HAP-1 (cell line): ENCODE results near the gene SPINK8.
"Not testable (repeated sequence)": the region's sequence is repeated elsewhere in the genome, so short reads cannot be mapped to it uniquely, and the experiment has no call there.

Experiments
- DNase-seq, 2 experiments: peaks; one replicate each; pipeline ENCODE4 v3.0.0-alpha.2; 2016 to 2020; ENCODE audit warnings: low spot score in 2 of 2
- H3K27me3 ChIP-seq: fragments of 250-450 bp; sonication (Bioruptor Pico); 2 replicates; pipeline ENCODE4 v1.5.1; 2020; ENCODE audit warnings: low read depth, mild to moderate bottlenecking, moderate library complexity
- H3K36me3 ChIP-seq: fragments of 250-450 bp; sonication (Bioruptor Pico); replicated peaks from 2 replicates; pipeline ENCODE4 v1.5.1; 2020; ENCODE audit warnings: mild to moderate bottlenecking
- H3K4me1 ChIP-seq: fragments of 250-450 bp; sonication (Bioruptor Pico); 2 replicates; pipeline ENCODE4 v1.5.1; 2020; ENCODE audit warnings: mild to moderate bottlenecking
- H3K4me3 ChIP-seq: fragments of 250-450 bp; sonication (Bioruptor Pico); 2 replicates; pipeline ENCODE4 v1.5.1; 2020; ENCODE audit warnings: mild to moderate bottlenecking, moderate library complexity
- H3K9me3 ChIP-seq: fragments of 250-450 bp; sonication (Bioruptor Pico); 2 replicates; pipeline ENCODE4 v1.5.1; 2020; ENCODE audit warnings: mild to moderate bottlenecking, moderate library complexity
- in situ Hi-C: fragments of 300-500 bp; cut with MboI; formaldehyde crosslinking; loops from 3 replicates; pipeline ENCODE4 v1.14.3; 2020; ENCODE audit warnings: low sequenced_read_pairs, inconsistent platforms, mixed read lengths

Gene SPINK8

DNA sequence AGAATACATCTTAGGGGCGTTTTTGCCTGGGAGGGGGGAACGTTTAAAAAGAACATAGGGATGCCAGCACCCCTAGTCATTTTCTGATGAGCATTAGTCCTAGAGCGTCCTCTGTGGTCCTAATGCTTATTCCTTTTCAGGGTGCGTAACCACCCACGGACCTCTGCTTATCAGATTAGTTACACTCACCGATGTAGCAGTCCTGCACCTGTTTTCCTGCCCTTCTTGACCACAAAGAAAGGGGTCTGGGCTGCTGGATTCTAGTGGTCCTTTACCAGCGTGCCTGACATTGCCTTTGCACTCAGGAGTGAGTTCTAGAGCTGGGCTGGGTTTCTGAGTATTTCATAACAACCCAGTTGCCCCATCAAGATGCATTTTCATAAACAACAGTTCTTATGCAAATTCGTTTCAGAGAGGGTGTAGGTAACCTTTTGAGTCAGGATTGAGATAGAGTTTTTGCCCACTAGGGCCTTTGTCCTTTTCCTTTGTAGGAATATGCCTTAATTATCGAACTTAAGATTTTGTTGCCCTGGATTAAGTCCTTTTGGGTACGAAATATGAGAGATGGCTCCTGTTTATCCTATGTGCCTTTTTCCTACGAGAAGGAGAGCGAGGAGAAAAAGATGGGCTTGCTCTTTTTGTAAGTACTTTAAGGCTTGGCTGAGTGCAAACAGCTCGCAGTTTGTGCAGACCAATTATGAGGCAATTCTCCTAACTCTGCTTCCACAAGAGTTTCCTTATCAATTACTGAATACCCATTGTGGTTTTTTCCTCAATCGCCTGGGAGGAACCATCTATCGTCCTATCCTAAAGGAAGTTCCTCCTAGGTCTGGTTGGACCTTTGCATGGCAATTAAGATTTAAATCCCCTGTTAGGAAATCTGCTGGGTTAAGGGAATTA, at the start of gene SPINK8:
Gene SPINK8 (minus strand): TSS at position 316 of the 900 bp plus-strand sequence. CDS start 5,320 bp downstream, outside the sequence.
- H3K27me3 ChIP-seq, H3K4me1 ChIP-seq, H3K4me3 ChIP-seq, in situ Hi-C loops, H3K36me3 ChIP-seq, H3K9me3 ChIP-seq: not testable (repeated sequence)
- peak in 1 of 2 experiments; percentile 8 for DNase-seq

DNA sequence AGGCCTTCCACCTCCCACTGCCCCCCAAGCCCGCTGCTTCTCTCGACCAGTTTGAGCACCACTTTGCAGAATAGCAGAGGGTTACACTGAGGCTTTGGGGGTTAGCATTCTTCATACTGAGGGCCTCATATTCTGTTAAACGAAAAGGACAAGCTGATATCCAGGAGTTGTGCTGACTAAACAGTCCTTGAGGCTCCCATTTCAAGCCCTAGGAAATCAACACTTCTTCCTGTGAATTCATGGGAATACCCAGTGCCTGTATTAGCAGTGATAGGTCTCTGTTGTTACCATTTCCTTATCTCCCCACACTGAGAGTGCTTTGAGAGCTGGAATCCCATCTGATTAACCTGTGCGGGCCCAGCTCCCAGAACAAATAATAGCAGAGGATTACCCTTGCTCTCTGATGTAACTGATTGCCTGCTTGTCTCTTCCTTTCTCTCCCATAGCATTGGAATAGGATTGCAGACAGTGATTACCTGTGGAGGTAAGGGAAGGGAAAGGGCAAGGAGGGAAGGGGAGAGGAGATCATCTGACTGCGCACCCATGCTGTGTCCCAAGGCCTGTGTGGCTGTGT, 39.5 kb upstream of the SPINK8 start:
- no peak for DNase-seq
- H3K9me3 ChIP-seq = no peaks in the 10 kb centered on the region
- in situ Hi-C loops = no loop called here
- H3K4me1 ChIP-seq = no peaks in the 10 kb centered on the region
- no peaks in the 10 kb centered on the region for H3K36me3 ChIP-seq
- no peak overlapping the region for H3K4me3 ChIP-seq
- H3K27me3 ChIP-seq = no peaks in the 10 kb centered on the region

DNA sequence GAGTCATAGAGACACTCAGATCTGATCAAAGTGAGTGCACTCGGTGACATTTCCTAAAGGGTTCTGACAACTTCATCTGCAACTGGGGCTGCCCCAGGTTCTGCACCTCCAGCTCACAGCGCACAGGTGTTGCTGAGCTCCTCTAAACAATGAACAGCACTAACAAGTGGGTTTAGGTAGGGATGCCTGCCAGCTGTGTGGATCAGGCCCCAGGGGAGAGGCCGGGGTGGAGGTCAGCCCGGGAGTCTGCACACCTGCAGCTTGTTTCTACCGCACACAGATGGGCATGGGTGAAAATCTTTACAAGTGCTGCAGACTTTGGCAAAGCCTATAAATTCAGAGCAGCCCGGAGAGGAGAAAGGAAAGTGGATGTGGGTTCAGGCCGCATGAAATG, 38.9 kb upstream of the SPINK8 start:
- Histone ChIP-seq H3K36me3 (no peaks in the 10 kb centered on the region), H3K4me3 (no peak overlapping the region), H3K4me1 (no peaks in the 10 kb centered on the region), H3K9me3 (no peaks in the 10 kb centered on the region), H3K27me3 (no peaks in the 10 kb centered on the region)
- in situ Hi-C loops = no loop called here
- DNase-seq = no peak

DNA sequence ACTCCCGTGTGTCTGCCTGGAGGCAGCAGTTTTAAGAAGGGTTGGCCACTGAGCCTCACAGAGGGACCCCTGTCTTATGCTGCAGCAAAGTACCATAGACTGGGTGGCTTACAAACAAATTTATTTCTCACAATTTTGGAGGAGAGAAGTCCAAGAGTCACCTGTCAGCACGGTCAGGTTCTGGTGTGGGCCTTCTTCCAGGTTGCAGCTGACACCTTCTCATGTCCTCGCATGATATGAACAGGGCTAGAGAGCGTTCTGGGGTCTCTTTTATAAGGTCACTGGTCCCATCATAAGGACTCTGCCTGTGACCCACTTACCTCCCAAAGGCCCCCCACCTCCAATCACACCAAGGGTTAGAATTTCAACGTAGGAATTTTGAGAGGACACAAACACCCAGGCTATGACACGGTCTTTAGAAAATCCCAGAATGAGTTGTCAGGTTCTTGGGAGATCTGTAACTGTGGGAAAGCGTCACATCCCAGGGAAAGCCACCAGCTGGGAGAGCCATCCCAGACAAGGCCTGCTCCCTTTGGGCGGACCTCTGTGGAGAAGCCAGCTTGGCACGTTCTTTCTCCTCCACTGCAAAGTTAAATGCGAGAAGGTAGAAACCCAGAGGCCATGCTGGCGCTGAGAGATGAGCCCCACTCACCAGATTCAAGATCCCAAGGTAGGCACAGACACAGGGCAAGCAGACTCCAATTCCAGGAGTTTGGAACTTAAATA, 38.4 kb upstream of the SPINK8 start, which contains the start of gene FBXW12:
Gene FBXW12 (plus strand): TSS at position 569 of the 726 bp plus-strand sequence. CDS start 549 bp downstream, outside the sequence.
- in situ Hi-C loops = no loop called here
- Histone ChIP-seq H3K27me3 (no peaks in the 10 kb centered on the region), H3K4me3 (no peak within 1 kb of the TSS), H3K9me3 (no peaks in the 10 kb centered on the region), H3K36me3 (no peaks in the 10 kb centered on the region), H3K4me1 (no peaks in the 10 kb centered on the region)
- DNase-seq = no peak

DNA sequence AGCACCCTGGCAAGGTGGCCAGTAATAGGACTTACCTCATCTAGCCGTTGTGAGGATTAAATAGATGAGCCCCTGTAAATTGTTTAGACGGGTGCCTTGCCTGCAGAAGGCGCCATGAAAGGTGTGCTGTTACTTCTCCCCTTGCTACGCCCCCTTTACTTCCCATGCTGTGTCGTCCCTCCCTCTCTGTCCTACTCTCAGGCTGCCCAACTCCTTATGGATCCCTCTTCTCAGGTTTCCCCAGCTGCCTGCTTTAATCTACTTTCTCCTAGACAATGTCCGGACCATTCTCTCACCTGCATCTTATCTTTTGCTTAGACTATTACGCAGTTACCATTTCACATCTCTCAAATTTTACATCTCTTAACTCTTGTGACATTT, 36.9 kb upstream of the SPINK8 start:
- in situ Hi-C loops = no loop called here
- H3K4me1 ChIP-seq = no peaks in the 10 kb centered on the region
- no peaks in the 10 kb centered on the region for H3K36me3 ChIP-seq
- H3K27me3 ChIP-seq = no peaks in the 10 kb centered on the region
- H3K4me3 ChIP-seq = no peak overlapping the region
- no peaks in the 10 kb centered on the region for H3K9me3 ChIP-seq
- DNase-seq = no peak

DNA sequence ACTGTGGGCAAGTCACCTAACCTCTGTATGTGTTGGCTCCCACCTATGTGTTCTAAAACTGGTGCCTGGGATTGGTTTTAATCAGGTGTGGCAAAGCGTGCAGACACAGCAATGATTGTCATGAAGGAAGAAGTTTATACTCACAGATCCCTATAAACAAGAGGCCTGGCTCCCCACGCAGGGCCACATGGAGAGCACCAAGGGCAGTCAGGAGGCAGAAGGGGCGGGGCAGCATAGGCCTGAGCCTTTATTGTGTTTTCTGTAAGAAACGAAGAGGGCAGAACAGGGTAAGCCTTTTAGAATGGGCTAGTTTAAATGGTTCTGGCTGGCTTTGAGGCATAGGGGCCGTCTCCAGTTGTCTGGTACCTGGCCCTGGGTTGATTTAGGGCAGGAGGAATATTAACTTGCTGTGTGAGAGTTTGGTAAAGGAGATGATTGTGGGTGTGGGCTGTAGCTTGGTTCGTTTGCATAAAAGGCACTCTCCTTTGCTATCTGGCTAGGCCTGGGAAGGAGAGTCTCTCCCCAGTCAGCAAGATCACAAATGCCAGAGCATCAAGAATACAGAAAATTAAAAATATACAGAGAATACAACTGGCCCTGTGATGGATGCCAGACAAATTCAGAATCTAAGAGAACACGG, 36.4 kb upstream of the SPINK8 start:
- no peak overlapping the region for H3K4me3 ChIP-seq
- no peaks in the 10 kb centered on the region for H3K9me3 ChIP-seq
- peak in 1 of 2 experiments; percentile 16 for DNase-seq
- H3K4me1 ChIP-seq = no peaks in the 10 kb centered on the region
- H3K27me3 ChIP-seq = no peaks in the 10 kb centered on the region
- in situ Hi-C loops = no loop called here
- H3K36me3 ChIP-seq = no peaks in the 10 kb centered on the region

DNA sequence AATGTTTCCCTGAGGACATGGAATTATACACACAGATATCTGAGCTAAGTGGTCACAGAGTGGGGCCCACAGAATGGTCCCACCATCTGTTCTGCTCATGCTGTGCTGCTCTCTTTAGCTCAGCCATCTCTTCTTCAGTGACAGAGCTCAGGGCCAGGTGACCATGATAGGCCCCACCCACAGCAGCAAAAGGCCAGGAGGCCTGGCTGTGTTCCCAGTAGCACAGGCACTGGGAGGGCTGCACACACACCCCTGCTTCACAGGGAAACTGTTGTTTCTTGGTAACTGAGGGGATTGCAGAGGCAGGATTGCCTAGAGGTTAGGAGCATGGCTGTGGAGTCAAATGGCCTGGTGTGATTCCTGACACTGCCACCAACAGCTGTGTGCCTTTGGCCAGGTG, 33.7 kb upstream of the SPINK8 start:
- in situ Hi-C loops = no loop called here
- DNase-seq = no peak
- no peaks in the 10 kb centered on the region for H3K36me3 ChIP-seq
- no peak overlapping the region for H3K4me3 ChIP-seq
- no peaks in the 10 kb centered on the region for H3K27me3 ChIP-seq
- no peaks in the 10 kb centered on the region for H3K9me3 ChIP-seq
- H3K4me1 ChIP-seq = no peaks in the 10 kb centered on the region

DNA sequence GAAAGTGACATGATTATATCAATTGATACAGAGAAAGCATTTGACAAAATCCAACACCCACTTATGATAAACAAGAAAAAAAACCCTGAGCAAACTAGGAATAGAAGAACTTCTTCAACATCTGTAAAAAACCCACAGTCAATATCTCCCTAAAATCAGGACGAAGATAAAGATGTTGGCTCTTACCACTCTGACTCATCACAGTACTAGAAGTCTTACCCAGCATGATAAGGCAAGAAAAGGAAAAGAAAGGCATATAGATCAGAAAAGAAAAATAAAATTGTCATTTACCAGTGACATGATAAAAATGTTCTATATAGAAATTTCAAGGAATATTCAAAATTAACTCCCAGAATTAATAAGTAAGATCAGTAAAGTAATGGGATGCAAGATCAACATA, 31.4 kb upstream of the SPINK8 start:
- Histone ChIP-seq H3K4me3 (no peak overlapping the region), H3K36me3 (no peaks in the 10 kb centered on the region), H3K9me3 (no peaks in the 10 kb centered on the region), H3K4me1 (no peaks in the 10 kb centered on the region), H3K27me3 (no peaks in the 10 kb centered on the region)
- in situ Hi-C loops = no loop called here
- no peak for DNase-seq

DNA sequence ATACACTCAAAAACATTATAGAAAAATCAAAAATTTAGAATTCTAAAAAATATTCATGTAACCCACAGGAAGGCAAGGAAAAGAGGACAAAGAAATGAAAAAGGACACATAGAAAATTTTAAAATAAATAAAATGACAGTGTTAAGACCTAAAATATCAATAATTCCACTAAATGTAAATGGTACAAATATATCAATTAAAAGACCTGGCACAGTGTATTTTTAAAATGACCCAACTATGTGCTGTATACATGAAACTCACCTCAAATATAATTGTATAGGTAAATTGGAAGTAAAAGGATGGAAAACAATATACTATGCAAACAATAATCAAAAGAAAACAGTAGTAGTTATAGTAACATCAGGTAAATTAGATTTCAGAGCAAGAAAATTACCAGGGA, 28.5 kb upstream of the SPINK8 start:
- no peak for DNase-seq
- Histone ChIP-seq H3K27me3 (no peaks in the 10 kb centered on the region), H3K4me1 (no peaks in the 10 kb centered on the region), H3K9me3 (no peaks in the 10 kb centered on the region), H3K4me3 (no peak overlapping the region), H3K36me3 (no peaks in the 10 kb centered on the region)
- in situ Hi-C loops = no loop called here

DNA sequence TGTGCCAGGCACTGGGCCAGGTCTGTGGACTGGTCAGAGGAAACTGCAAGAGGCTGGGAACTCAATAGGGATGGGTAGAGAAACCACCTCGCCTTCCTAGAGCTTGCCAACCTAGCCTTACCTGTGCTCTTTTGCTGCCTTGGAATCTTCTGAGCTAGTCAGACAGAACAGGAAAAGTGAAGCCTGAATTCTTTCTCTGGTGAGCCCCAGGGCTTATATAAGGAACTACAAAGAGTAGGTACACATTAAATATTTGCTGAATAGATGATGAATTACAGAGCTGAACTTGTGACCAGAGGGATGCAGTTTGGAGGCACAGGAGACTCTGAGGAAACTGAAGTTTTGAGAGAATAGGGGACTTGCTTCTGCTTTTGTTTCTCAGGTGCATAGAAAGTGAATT, 23.0 kb upstream of the SPINK8 start:
- no peak for DNase-seq
- in situ Hi-C loops = no loop called here

DNA sequence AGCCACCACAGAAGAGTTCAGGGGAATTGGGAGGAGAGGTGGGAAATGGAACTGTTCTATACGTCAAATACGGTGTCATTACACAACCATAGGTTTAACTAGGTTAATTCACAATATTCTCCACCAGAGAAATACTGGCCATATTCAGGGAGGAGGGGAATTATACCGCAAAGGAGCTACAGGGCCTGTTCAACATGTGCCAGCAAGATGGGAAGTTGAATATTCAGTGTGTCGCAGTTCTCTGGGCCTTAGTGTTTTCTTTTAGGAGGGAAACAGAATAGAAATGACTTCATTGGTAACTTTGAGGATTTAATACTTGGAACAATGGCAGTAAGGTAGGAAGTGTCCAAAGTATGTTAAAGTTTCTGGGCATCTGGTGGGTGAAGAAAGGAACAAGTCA, 20.5 kb upstream of the SPINK8 start:
- Histone ChIP-seq H3K4me1 (no peaks in the 10 kb centered on the region), H3K27me3 (no peaks in the 10 kb centered on the region), H3K9me3 (no peaks in the 10 kb centered on the region), H3K36me3 (no peaks in the 10 kb centered on the region), H3K4me3 (no peak overlapping the region)
- in situ Hi-C loops = no loop called here
- DNase-seq = no peak

More for the DNA sequence above, 23.0 kb upstream of the SPINK8 start:
- Histone ChIP-seq H3K4me1 (no peaks in the 10 kb centered on the region), H3K9me3 (no peaks in the 10 kb centered on the region), H3K4me3 (no peak overlapping the region), H3K36me3 (no peaks in the 10 kb centered on the region), H3K27me3 (no peaks in the 10 kb centered on the region)

DNA sequence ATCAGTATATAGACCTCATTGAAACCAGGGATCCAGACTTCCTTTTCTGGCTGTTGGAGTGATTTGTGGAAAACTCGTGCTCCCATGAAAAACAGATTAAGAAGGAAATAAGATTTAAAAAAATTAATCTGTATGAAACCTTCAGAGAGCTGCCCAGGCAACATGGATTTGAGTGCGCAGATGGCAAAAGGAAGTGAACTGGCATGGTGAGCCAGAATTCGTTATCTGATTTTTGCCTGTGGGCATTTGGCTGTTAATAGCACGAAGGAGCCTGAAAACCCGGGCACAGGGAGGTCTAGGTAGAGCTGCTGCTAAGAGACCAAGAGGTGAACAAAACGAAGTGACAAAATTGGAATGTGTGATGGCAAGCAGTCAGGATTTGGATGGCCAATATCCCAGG, 19.1 kb upstream of the SPINK8 start:
- Histone ChIP-seq H3K4me3 (no peak overlapping the region), H3K36me3 (no peaks in the 10 kb centered on the region), H3K9me3 (no peaks in the 10 kb centered on the region), H3K27me3 (no peaks in the 10 kb centered on the region), H3K4me1 (no peaks in the 10 kb centered on the region)
- in situ Hi-C loops = no loop called here
- DNase-seq = no peak

DNA sequence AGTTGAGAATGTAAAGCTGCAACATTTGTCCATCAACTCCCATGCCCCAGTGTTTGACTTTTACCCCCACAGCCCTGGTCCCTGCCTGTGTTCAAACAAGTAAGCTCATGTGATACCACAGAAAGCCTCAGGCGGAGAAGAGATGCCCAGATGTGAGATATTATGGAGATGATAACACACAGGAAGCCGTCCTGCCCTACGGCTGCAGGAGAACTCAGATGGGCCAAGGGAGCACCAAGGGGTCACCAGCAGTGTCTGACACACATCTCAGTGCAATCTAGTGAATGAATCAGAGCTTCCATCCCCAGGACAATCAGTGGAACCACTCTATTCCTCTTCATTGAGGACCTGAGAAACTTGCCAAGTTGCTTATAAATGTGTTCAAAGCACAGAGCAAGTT, 14.0 kb upstream of the SPINK8 start:
- Histone ChIP-seq H3K4me3 (no peak overlapping the region), H3K4me1 (no peaks in the 10 kb centered on the region), H3K27me3 (no peaks in the 10 kb centered on the region), H3K9me3 (no peaks in the 10 kb centered on the region), H3K36me3 (no peaks in the 10 kb centered on the region)
- in situ Hi-C loops = no loop called here
- no peak for DNase-seq
